ENCODE data around the gene STAG2.
"Not testable (repeated sequence)": the region's sequence is repeated elsewhere in the genome, so short reads cannot be mapped to it uniquely, and the experiment has no call there.

Gene STAG2

GRCh38 chrX:124084417-124084816 is 122.9 kb downstream of the STAG2 start:
- not testable (repeated sequence) for DNase-seq

GRCh38 chrX:124085063-124085462 is 123.6 kb downstream of the STAG2 start:
- DNase-seq, result no peak

GRCh38 chrX:124086411-124086810 is 124.9 kb downstream of the STAG2 start:
- no peak for DNase-seq

GRCh38 chrX:124087000-124087746 is 125.7 kb downstream of the STAG2 start:
- no peak for DNase-seq

GRCh38 chrX:124093222-124093621 is 131.7 kb downstream of the STAG2 start:
- no peak for DNase-seq

GRCh38 chrX:124097116-124097515 is 135.6 kb downstream of the STAG2 start:
- no peak for DNase-seq

GRCh38 chrX:124098089-124098488 is 136.6 kb downstream of the STAG2 start:
- no peak for DNase-seq

GRCh38 chrX:124103966-124104365 is 142.5 kb downstream of the STAG2 start:
- no peak for DNase-seq

- DNase-seq, result not testable (repeated sequence)
Measured at GRCh38 chrX:124104512-124104911, 143.0 kb downstream of the STAG2 start.

- no peak for DNase-seq
Measured at GRCh38 chrX:124113621-124114600, 152.4 kb downstream of the STAG2 start.

- no peak for DNase-seq
Measured at GRCh38 chrX:124117325-124117724, 155.8 kb downstream of the STAG2 start.

- DNase-seq, result no peak
Measured at GRCh38 chrX:124125471-124125870, 164.0 kb downstream of the STAG2 start.

- DNase-seq, result no peak
Measured at GRCh38 chrX:124127496-124127895, 166.0 kb downstream of the STAG2 start.

GRCh38 chrX:124132437-124132836 is 170.9 kb downstream of the STAG2 start:
- not testable (repeated sequence) for DNase-seq

- no peak for DNase-seq
Measured at GRCh38 chrX:124145749-124146148, 184.2 kb downstream of the STAG2 start.

GRCh38 chrX:124151195-124151594 is 189.7 kb downstream of the STAG2 start:
- no peak for DNase-seq

All from COR-L47 (cell line).